CD4-positive, CD25-positive, alpha-beta regulatory T cell (primary cell): ENCODE data around the gene MS4A12. TPM values are rescaled to one million over a fixed set of nuclear protein-coding genes. Genes with fewer than 3 reads are reported as not detected.
A peak's percentile ranks its signal among the peaks of the same experiment; 100 is the strongest.

Experiments
- ATAC-seq, 2 donors: fragments of 150-1000 bp; cut with Tn5 transposase; one replicate each; pipeline ENCODE4 v1.10.0; 2021; ENCODE audit warnings: low read depth in 2 of 2, moderate number of reproducible peaks in 2 of 2, moderate library complexity in 1 of 2
- DNase-seq, 3 donors: peaks; one replicate each; pipeline versions ENCODE4 v3.0.0 to v3.0.0-alpha.2; 2012 to 2022; ENCODE audit warnings: mixed read lengths in 1 of 3
- H3K27ac ChIP-seq: one replicate; pipeline ENCODE4 v1.7.0; 2013; ENCODE audit warnings: mild to moderate bottlenecking, low read length; ENCODE audit not compliant: insufficient read depth, poor library complexity, severe bottlenecking
- H3K27me3 ChIP-seq: one replicate; pipeline ENCODE4 v1.7.0; 2013; ENCODE audit warnings: low read length; ENCODE audit not compliant: control insufficient read depth, insufficient read depth
- H3K36me3 ChIP-seq: one replicate; pipeline ENCODE4 v1.7.0; 2013; ENCODE audit warnings: mild to moderate bottlenecking, low read length, moderate library complexity; ENCODE audit not compliant: control insufficient read depth, insufficient read depth
- H3K4me1 ChIP-seq: 2 replicates; pipeline ENCODE4 v1.7.0; 2013; ENCODE audit warnings: mild to moderate bottlenecking, low read length; ENCODE audit not compliant: insufficient read depth, control insufficient read depth, poor library complexity, severe bottlenecking
- H3K4me3 ChIP-seq: one replicate; pipeline ENCODE4 v1.7.0; 2013; ENCODE audit warnings: low read depth, mild to moderate bottlenecking, low read length, moderate library complexity
- H3K9me3 ChIP-seq, 2 experiments: 1 replicate in 1 of 2; 2 replicates in 1 of 2; pipeline ENCODE4 v1.7.0; 2013; ENCODE audit warnings: low read length in 2 of 2, mild to moderate bottlenecking in 1 of 2, moderate library complexity in 1 of 2; ENCODE audit not compliant: control insufficient read depth in 2 of 2
- H3K27ac Mint-ChIP-seq, 3 donors: one replicate each; pipeline ENCODE4 v1.8.0; 2020 to 2022; ENCODE audit warnings: mild to moderate bottlenecking in 3 of 3, mixed read lengths in 3 of 3, moderate library complexity in 2 of 3
- H3K27me3 Mint-ChIP-seq: one replicate; pipeline ENCODE4 v1.8.0; 2022; ENCODE audit warnings: mild to moderate bottlenecking, mixed read lengths
- H3K36me3 Mint-ChIP-seq: one replicate; pipeline ENCODE4 v1.8.0; 2020; ENCODE audit warnings: mixed read lengths
- H3K4me1 Mint-ChIP-seq, 4 donors: one replicate each; pipeline ENCODE4 v1.8.0; 2020 to 2022; ENCODE audit warnings: mixed read lengths in 4 of 4, mild to moderate bottlenecking in 1 of 4
- H3K4me3 Mint-ChIP-seq, 4 donors: one replicate each; pipeline ENCODE4 v1.8.0; 2020 to 2022; ENCODE audit warnings: mild to moderate bottlenecking in 4 of 4, mixed read lengths in 4 of 4, moderate library complexity in 3 of 4
- H3K9me3 Mint-ChIP-seq, 7 donors: one replicate each; pipeline ENCODE4 v1.8.0; 2020 to 2022; ENCODE audit warnings: mixed read lengths in 7 of 7, mild to moderate bottlenecking in 3 of 7, moderate library complexity in 2 of 7
- polyA plus RNA-seq, 4 donors: library from polyadenylated mRNA; unstranded; fragments of 300-500 nt; fragmentation: Illumina TruSeq; gene quantifications; one replicate each; pipeline ENCODE4 v1.2.3, GENCODE V29; 2021
- total RNA-seq: library from RNA; stranded (reverse); gene quantifications from one replicate; pipeline ENCODE4 v1.2.3, GENCODE V29; 2022

The MS4A12 gene
- total and polyA plus RNA-seq, 5 donors from 2014 or later, result not detected

GRCh38 chr11:60459345-60459744 lies 33.2 kb upstream of the MS4A12 start:
- no peak overlapping the region for H3K4me3 Mint-ChIP-seq
- DNase-seq (no peak), ATAC-seq (no peak)
- Histone ChIP-seq H3K27ac (no peak overlapping the region), H3K36me3 (no peaks in the 10 kb centered on the region), H3K4me3 (no peak overlapping the region), H3K27me3 (peaks cover 1% of the 10 kb centered on the region), H3K4me1 (no peaks in the 10 kb centered on the region), H3K9me3 (no peaks in the 10 kb centered on the region)
- no peak overlapping the region for H3K27ac Mint-ChIP-seq
- peaks cover 14% of the 10 kb centered on the region for H3K27me3 Mint-ChIP-seq
- H3K36me3 Mint-ChIP-seq, result no peaks in the 10 kb centered on the region
- peaks cover 0 to 18% (median 1%) of the 10 kb centered on the region in 4 donors for H3K4me1 Mint-ChIP-seq
- H3K9me3 Mint-ChIP-seq, result peaks cover 0 to 5% (median 0%) of the 10 kb centered on the region in 7 donors

GRCh38 chr11:60468829-60469228 lies 23.7 kb upstream of the MS4A12 start:
- Histone ChIP-seq H3K4me3 (no peak overlapping the region), H3K27ac (no peak overlapping the region), H3K9me3 (no peaks in the 10 kb centered on the region), H3K27me3 (peaks cover 5% of the 10 kb centered on the region), H3K4me1 (no peaks in the 10 kb centered on the region), H3K36me3 (no peaks in the 10 kb centered on the region)
- ATAC-seq (no peak), DNase-seq (no peak)
- Mint-ChIP-seq H3K4me3 (no peak overlapping the region), H3K27me3 (peaks cover 13% of the 10 kb centered on the region), H3K4me1 (no peaks in the 10 kb centered on the region), H3K9me3 (no peaks in the 10 kb centered on the region), H3K36me3 (no peaks in the 10 kb centered on the region), H3K27ac (no peak overlapping the region)

GRCh38 chr11:60469723-60470122 lies 22.9 kb upstream of the MS4A12 start:
- H3K4me1 Mint-ChIP-seq, result no peaks in the 10 kb centered on the region
- H3K36me3 Mint-ChIP-seq, result no peaks in the 10 kb centered on the region
- H3K4me3 ChIP-seq, result no peak overlapping the region
- no peaks in the 10 kb centered on the region for H3K9me3 Mint-ChIP-seq
- H3K4me3 Mint-ChIP-seq, result no peak overlapping the region
- no peak overlapping the region for H3K27ac Mint-ChIP-seq
- DNase-seq, result no peak
- H3K27ac ChIP-seq, result no peak overlapping the region
- H3K27me3 ChIP-seq, result peaks cover 5% of the 10 kb centered on the region
- H3K27me3 Mint-ChIP-seq, result peaks cover 9% of the 10 kb centered on the region
- no peak for ATAC-seq
- no peaks in the 10 kb centered on the region for H3K9me3 ChIP-seq
- no peaks in the 10 kb centered on the region for H3K36me3 ChIP-seq
- H3K4me1 ChIP-seq, result no peaks in the 10 kb centered on the region

- no peak overlapping the region for H3K4me3 Mint-ChIP-seq
Measured at GRCh38 chr11:60477035-60477445, 15.5 kb upstream of the MS4A12 start.

GRCh38 chr11:60482361-60482760 lies 10.2 kb upstream of the MS4A12 start:
- DNase-seq, result peak in 1 of 3 donors; percentile 24
- Mint-ChIP-seq H3K9me3 (peaks cover 0 to 5% (median 0%) of the 10 kb centered on the region in 7 donors), H3K27me3 (peaks cover 8% of the 10 kb centered on the region), H3K4me1 (peaks cover 0 to 14% (median 1%) of the 10 kb centered on the region in 4 donors), H3K27ac (no peak overlapping the region), H3K4me3 (no peak overlapping the region), H3K36me3 (no peaks in the 10 kb centered on the region)
- Histone ChIP-seq H3K9me3 (no peaks in the 10 kb centered on the region), H3K36me3 (no peaks in the 10 kb centered on the region), H3K27ac (no peak overlapping the region), H3K4me1 (no peaks in the 10 kb centered on the region), H3K27me3 (no peaks in the 10 kb centered on the region), H3K4me3 (no peak overlapping the region)
- no peak for ATAC-seq

More at GRCh38 chr11:60477035-60477445, 15.5 kb upstream of the MS4A12 start:
- Mint-ChIP-seq H3K36me3 (no peaks in the 10 kb centered on the region), H3K4me1 (no peaks in the 10 kb centered on the region), H3K27ac (no peak overlapping the region), H3K27me3 (peaks cover 14% of the 10 kb centered on the region), H3K9me3 (peaks cover 0 to 2% (median 0%) of the 10 kb centered on the region in 7 donors)
- H3K27ac ChIP-seq, result no peak overlapping the region
- no peaks in the 10 kb centered on the region for H3K36me3 ChIP-seq
- DNase-seq (no peak), ATAC-seq (no peak)
- no peaks in the 10 kb centered on the region for H3K4me1 ChIP-seq
- no peaks in the 10 kb centered on the region for H3K9me3 ChIP-seq
- H3K4me3 ChIP-seq, result no peak overlapping the region
- H3K27me3 ChIP-seq, result no peaks in the 10 kb centered on the region

GRCh38 chr11:60485987-60486386 lies 6.6 kb upstream of the MS4A12 start:
- Histone ChIP-seq H3K4me3 (no peak overlapping the region), H3K27ac (no peak overlapping the region), H3K36me3 (no peaks in the 10 kb centered on the region), H3K4me1 (no peaks in the 10 kb centered on the region), H3K9me3 (no peaks in the 10 kb centered on the region), H3K27me3 (no peaks in the 10 kb centered on the region)
- peak in 1 of 3 donors; percentile 33 for DNase-seq
- H3K27me3 Mint-ChIP-seq, result peaks cover 4% of the 10 kb centered on the region
- no peak overlapping the region for H3K27ac Mint-ChIP-seq
- H3K4me3 Mint-ChIP-seq, result no peak overlapping the region
- H3K4me1 Mint-ChIP-seq, result peaks cover 0 to 14% (median 1%) of the 10 kb centered on the region in 4 donors
- ATAC-seq, result peak; percentile 48 to 50
- no peaks in the 10 kb centered on the region for H3K36me3 Mint-ChIP-seq
- peaks cover 0 to 7% (median 0%) of the 10 kb centered on the region in 7 donors for H3K9me3 Mint-ChIP-seq

- H3K4me1 Mint-ChIP-seq, result no peaks in the 10 kb centered on the region
- DNase-seq (no peak), ATAC-seq (no peak)
- H3K27ac Mint-ChIP-seq, result no peak overlapping the region
- no peaks in the 10 kb centered on the region for H3K36me3 Mint-ChIP-seq
- no peak overlapping the region for H3K4me3 Mint-ChIP-seq
- Histone ChIP-seq H3K27ac (no peak overlapping the region), H3K9me3 (no peaks in the 10 kb centered on the region), H3K36me3 (no peaks in the 10 kb centered on the region), H3K27me3 (no peaks in the 10 kb centered on the region), H3K4me1 (no peaks in the 10 kb centered on the region), H3K4me3 (no peak overlapping the region)
- H3K27me3 Mint-ChIP-seq, result peaks cover 13% of the 10 kb centered on the region
- peaks cover 0 to 3% (median 0%) of the 10 kb centered on the region in 7 donors for H3K9me3 Mint-ChIP-seq
Measured at GRCh38 chr11:60493454-60493853, 876 bp downstream of the MS4A12 start.

- DNase-seq (no peak), ATAC-seq (no peak)
- no peaks in the 10 kb centered on the region for H3K36me3 ChIP-seq
- Mint-ChIP-seq H3K27ac (no peak overlapping the region), H3K9me3 (peaks cover 0 to 3% (median 0%) of the 10 kb centered on the region in 7 donors), H3K4me1 (no peaks in the 10 kb centered on the region), H3K4me3 (no peak overlapping the region), H3K27me3 (peaks cover 18% of the 10 kb centered on the region), H3K36me3 (no peaks in the 10 kb centered on the region)
- no peaks in the 10 kb centered on the region for H3K27me3 ChIP-seq
- no peaks in the 10 kb centered on the region for H3K9me3 ChIP-seq
- H3K4me1 ChIP-seq, result no peaks in the 10 kb centered on the region
- H3K27ac ChIP-seq, result no peak overlapping the region
- H3K4me3 ChIP-seq, result no peak overlapping the region
Measured at GRCh38 chr11:60498399-60498798, 5.8 kb downstream of the MS4A12 start.
